DOHH2 (cell line): ENCODE measurements around the gene TMA7.

ENCODE experiments used
- H3F3A ChIP-seq: fragments of 200-600 bp; sonication (generic), shearing (Covaris generic); 2 replicates; pipeline ENCODE4 v1.6.0; 2016; ENCODE audit warnings: antibody characterized with exemption, mild to moderate bottlenecking; ENCODE audit not compliant: control insufficient read depth, insufficient read depth
- H3K27ac ChIP-seq: fragments of 200-600 bp; sonication (generic); 2 replicates; pipeline ENCODE4 v1.5.1; 2014; ENCODE audit warnings: low read depth, mild to moderate bottlenecking, low read length, moderate library complexity
- H3K27me3 ChIP-seq: fragments of 200-600 bp; sonication (generic); 2 replicates; pipeline ENCODE4 v1.6.1; 2014; ENCODE audit warnings: mild to moderate bottlenecking, low read length, mixed read lengths; ENCODE audit not compliant: control insufficient read depth
- H3K36me3 ChIP-seq: fragments of 200-600 bp; sonication (generic); 2 replicates; pipeline ENCODE4 v1.6.1; 2014; ENCODE audit warnings: mild to moderate bottlenecking, low read length, moderate library complexity, mixed read lengths; ENCODE audit not compliant: control insufficient read depth
- H3K4me1 ChIP-seq: fragments of 200-600 bp; sonication (generic); 2 replicates; pipeline ENCODE4 v1.6.1; 2014; ENCODE audit warnings: mild to moderate bottlenecking, low read length, mixed read lengths; ENCODE audit not compliant: control insufficient read depth
- H3K4me2 ChIP-seq: fragments of 200-600 bp; sonication (generic); 2 replicates; pipeline ENCODE4 v1.6.0; 2014; ENCODE audit warnings: mild to moderate bottlenecking, low read length, moderate library complexity
- H3K4me3 ChIP-seq: fragments of 200-600 bp; sonication (generic); 2 replicates; pipeline ENCODE4 v1.5.1; 2014; ENCODE audit warnings: mild to moderate bottlenecking, low read length, mixed read lengths
- H3K79me2 ChIP-seq: fragments of 200-600 bp; sonication (generic); 2 replicates; pipeline ENCODE4 v1.6.1; 2014; ENCODE audit warnings: mild to moderate bottlenecking, low read length, mixed read lengths; ENCODE audit not compliant: control insufficient read depth
- H3K9me2 ChIP-seq: fragments of 200-600 bp; sonication (generic); replicated peaks from 2 replicates; pipeline ENCODE4 v1.6.1; 2014; ENCODE audit warnings: mild to moderate bottlenecking, low read length, mixed read lengths; ENCODE audit not compliant: control insufficient read depth
- H3K9me3 ChIP-seq: fragments of 200-600 bp; sonication (generic); 2 replicates; pipeline ENCODE4 v1.6.1; 2014; ENCODE audit warnings: antibody characterized with exemption, low read length, mixed read lengths; ENCODE audit not compliant: control insufficient read depth, insufficient read depth
- H4K20me1 ChIP-seq: fragments of 200-600 bp; sonication (generic); 2 replicates; pipeline ENCODE4 v1.6.0; 2014; ENCODE audit warnings: low read depth, mild to moderate bottlenecking, antibody characterized with exemption, low read length, moderate library complexity; ENCODE audit not compliant: control insufficient read depth, insufficient read depth
- EZH2phosphoT487 ChIP-seq: fragments of 200-600 bp; sonication (generic); IDR thresholded peaks from 2 replicates; pipeline ENCODE4 v1.6.1; 2017; ENCODE audit warnings: borderline replicate concordance, mild to moderate bottlenecking, antibody characterized with exemption, low read length, moderate library complexity, mixed read lengths
- TF ChIP-seq, protein P1 (sequence below): fragments of 200-600 bp; sonication (generic); IDR thresholded peaks from one replicate; pipeline ENCODE4 v1.5.1; 2014; ENCODE audit warnings: antibody characterized with exemption, mild to moderate bottlenecking, low read depth, low read length; ENCODE audit not compliant: poor library complexity, severe bottlenecking

The TMA7 gene

DNA sequence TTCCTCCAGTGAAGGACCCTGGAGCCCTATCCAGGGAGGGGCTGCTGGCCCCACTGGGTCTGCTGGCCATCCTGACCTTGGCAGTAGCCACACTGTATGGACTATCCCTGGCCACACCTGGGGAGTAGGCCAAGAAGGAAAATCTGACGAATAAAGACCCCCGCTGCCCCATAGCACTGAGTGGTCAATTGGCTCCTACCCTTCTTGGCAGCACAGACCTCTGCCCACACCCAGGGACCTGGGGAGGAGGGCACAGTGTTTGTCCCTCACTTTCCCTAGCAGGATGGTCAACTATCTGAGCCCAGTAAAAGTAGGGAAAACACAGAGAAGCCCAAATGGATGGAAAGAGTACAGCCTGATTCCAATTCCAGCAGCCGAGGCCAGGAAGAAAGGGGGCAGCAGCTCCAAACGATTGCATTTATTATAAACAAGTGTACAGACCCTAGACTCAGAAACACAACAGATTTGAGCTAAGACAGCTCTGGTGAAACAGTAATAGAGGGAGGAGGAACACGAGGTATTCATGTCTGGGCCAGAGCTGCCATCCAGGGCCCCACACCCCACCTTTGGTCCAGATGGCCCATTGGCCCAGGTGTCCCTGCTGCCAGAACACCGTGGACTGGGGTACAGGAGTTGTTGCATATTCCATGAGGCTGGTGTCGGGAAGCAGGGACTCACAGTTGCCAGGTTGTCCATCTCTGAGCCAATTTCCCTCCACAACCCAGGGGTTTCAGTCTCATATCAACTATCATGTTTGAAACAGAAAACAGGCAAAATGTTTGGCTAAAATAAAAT lies 27.6 kb downstream of the TMA7 start:
- Histone ChIP-seq H3K36me3 (peaks cover 69% of the 10 kb centered on the region), H3K4me2 (peak overlapping the region; percentile 97), H3K9me2 (no peaks in the 10 kb centered on the region), H3K9me3 (no peaks in the 10 kb centered on the region), H3K27me3 (no peaks in the 10 kb centered on the region), H3F3A (peaks cover 3% of the 10 kb centered on the region; the same call in 1 of the 2 replicates), H4K20me1 (no peaks in the 10 kb centered on the region), H3K4me1 (peaks cover 67% of the 10 kb centered on the region), H3K4me3 (peak overlapping the region; percentile 96), H3K79me2 (peaks cover 69% of the 10 kb centered on the region), H3K27ac (peak overlapping the region; percentile 76; the same call in 1 of the 2 replicates)
- TF ChIP-seq EZH2phosphoT487, result no peak
- TF ChIP-seq, protein P1, sequence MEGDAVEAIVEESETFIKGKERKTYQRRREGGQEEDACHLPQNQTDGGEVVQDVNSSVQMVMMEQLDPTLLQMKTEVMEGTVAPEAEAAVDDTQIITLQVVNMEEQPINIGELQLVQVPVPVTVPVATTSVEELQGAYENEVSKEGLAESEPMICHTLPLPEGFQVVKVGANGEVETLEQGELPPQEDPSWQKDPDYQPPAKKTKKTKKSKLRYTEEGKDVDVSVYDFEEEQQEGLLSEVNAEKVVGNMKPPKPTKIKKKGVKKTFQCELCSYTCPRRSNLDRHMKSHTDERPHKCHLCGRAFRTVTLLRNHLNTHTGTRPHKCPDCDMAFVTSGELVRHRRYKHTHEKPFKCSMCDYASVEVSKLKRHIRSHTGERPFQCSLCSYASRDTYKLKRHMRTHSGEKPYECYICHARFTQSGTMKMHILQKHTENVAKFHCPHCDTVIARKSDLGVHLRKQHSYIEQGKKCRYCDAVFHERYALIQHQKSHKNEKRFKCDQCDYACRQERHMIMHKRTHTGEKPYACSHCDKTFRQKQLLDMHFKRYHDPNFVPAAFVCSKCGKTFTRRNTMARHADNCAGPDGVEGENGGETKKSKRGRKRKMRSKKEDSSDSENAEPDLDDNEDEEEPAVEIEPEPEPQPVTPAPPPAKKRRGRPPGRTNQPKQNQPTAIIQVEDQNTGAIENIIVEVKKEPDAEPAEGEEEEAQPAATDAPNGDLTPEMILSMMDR, result no peak

DNA sequence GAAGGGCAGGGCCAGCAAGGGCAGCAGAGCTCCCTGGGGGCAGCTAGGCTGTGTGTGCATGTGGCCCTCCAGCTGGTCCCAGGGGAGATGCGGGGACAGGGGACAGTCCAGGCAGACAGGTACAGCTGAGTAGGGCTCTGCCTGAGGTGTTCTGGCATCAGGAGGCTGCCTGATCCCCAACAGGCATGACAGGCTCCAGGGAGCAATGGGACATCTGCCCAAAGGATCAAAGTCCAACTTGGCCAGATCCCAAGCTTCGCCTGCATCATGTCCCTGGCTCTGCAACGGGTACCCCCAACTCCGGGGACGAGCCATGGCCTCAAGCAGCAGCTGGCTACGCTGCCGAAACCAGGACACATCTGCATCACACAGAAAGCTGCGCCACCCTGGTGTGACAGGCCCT lies 28.3 kb downstream of the TMA7 start:
- H3K4me3 ChIP-seq, result peak overlapping the region; percentile 96
- peaks cover 70% of the 10 kb centered on the region for H3K4me1 ChIP-seq
- H3K79me2 ChIP-seq, result peaks cover 71% of the 10 kb centered on the region

DNA sequence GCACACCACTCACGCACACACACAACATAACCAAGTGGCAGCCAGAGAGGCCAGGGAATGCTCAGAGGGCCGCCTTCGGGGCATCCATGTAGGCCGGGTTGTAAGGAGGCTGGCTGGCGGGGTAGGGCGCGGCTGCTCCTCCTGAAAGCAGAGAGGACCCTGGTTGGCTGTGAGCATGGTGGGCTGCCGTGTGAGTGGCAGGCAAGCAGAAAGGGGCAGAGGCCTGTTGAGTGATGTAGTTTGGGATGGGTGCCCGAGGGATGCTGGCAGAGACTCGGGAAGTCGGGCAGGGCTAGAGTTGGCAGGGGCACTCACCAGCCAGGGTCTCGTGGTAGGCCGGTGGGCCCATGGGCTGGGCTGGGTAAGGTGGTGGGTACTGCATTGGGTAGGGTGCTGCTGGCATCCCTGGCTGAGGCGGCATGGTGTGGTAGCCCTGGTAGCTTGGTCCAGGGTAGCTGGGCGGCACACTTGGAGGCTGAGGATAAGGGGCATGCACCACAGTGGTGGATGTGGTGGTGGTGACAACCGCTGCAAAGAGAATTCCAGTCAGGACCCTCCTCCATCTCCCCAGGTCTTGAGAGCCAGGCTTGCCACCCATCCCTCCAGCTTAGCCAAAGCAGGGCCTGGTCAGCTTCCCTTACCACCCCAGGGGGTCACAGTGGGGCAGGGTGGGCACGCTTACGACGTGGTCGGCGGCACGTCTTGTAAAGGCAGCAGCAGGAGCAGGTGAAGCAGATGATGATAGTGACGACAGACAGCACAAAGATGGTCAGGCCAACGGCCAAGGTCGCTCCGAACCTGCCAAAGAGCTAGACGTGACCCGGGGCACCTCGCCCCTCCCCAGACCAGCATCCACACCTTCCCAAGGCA lies 29.2 kb downstream of the TMA7 start:
- H3K36me3 ChIP-seq, result peaks cover 67% of the 10 kb centered on the region
- peak overlapping the region; percentile 96; the same call in 1 of the 2 replicates for H3K4me3 ChIP-seq
- peaks cover 71% of the 10 kb centered on the region for H3K79me2 ChIP-seq
- peaks cover 75% of the 10 kb centered on the region for H3K4me1 ChIP-seq
- H3K27ac ChIP-seq, result peak overlapping the region; percentile 45
- peak overlapping the region; percentile 97 for H3K4me2 ChIP-seq
- no peaks in the 10 kb centered on the region for H4K20me1 ChIP-seq
- H3K27me3 ChIP-seq, result no peaks in the 10 kb centered on the region
- H3F3A ChIP-seq, result peaks cover under 1% of the 10 kb centered on the region; the same call in 1 of the 2 replicates
- TF ChIP-seq EZH2phosphoT487, result no peak
- TF ChIP-seq, protein P1, result no peak
- H3K9me3 ChIP-seq, result no peaks in the 10 kb centered on the region
- no peaks in the 10 kb centered on the region for H3K9me2 ChIP-seq

More for the DNA sequence above, 28.3 kb downstream of the TMA7 start:
- TF ChIP-seq, protein P1, result no peak
- no peak for TF ChIP-seq EZH2phosphoT487
- Histone ChIP-seq H3K9me2 (no peaks in the 10 kb centered on the region), H4K20me1 (no peaks in the 10 kb centered on the region), H3K9me3 (no peaks in the 10 kb centered on the region), H3K36me3 (peaks cover 67% of the 10 kb centered on the region), H3F3A (peaks cover 3% of the 10 kb centered on the region; the same call in 1 of the 2 replicates), H3K4me2 (peak overlapping the region; percentile 97), H3K27me3 (no peaks in the 10 kb centered on the region), H3K27ac (0 out of 2 replicates have a peak overlapping the region, but pooled peaks have one; percentile 76)
